Measurements from ENCODE around the gene STX17. TPM values are rescaled to one million over a fixed set of nuclear protein-coding genes. Genes with fewer than 3 reads are reported as not detected.

STX17 gene
- polyA plus RNA-seq, 1 experiment = 16.7 TPM

DNA sequence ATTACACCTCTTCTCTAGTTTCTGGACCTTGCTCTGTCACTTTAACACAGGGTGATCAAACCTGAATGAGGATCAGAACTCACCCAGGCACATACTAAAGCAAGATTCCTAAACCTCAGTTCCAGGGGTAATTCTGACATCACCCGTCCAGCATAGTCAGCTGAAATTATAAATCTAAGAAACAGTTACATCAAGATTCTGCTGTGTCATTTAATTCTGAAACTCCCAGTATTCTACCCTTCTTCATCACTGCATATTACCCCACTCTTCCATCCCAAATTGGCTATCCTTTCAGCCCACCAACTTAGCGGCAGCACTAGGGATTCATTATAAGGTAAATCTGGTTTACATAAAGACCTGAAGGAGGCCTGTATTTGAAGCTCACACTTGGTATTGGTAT lies 64.0 kb downstream of the STX17 start:
- ChIA-PET POLR2A (no interaction called here), CTCF (no interaction called here)
- H3K27ac ChIP-seq (ENCODE audit: low read depth, low read length) = no peak overlapping the region
- TF ChIP-seq, protein P1, sequence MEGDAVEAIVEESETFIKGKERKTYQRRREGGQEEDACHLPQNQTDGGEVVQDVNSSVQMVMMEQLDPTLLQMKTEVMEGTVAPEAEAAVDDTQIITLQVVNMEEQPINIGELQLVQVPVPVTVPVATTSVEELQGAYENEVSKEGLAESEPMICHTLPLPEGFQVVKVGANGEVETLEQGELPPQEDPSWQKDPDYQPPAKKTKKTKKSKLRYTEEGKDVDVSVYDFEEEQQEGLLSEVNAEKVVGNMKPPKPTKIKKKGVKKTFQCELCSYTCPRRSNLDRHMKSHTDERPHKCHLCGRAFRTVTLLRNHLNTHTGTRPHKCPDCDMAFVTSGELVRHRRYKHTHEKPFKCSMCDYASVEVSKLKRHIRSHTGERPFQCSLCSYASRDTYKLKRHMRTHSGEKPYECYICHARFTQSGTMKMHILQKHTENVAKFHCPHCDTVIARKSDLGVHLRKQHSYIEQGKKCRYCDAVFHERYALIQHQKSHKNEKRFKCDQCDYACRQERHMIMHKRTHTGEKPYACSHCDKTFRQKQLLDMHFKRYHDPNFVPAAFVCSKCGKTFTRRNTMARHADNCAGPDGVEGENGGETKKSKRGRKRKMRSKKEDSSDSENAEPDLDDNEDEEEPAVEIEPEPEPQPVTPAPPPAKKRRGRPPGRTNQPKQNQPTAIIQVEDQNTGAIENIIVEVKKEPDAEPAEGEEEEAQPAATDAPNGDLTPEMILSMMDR (IDR thresholded peaks at IDR 0.05; ENCODE audit: low read depth, low read length) = no peak
- no peaks in the 10 kb centered on the region for H3K9me3 ChIP-seq (ENCODE audit: control insufficient read depth, insufficient read depth, low read length)
- H3K4me3 ChIP-seq (ENCODE audit: low read depth, low read length) = no peak overlapping the region
- DNase-seq (ENCODE audit: low read depth, low spot score) = no peak
- no peaks in the 10 kb centered on the region for H3K27me3 ChIP-seq (ENCODE audit: control insufficient read depth, insufficient read depth, low read length)

DNA sequence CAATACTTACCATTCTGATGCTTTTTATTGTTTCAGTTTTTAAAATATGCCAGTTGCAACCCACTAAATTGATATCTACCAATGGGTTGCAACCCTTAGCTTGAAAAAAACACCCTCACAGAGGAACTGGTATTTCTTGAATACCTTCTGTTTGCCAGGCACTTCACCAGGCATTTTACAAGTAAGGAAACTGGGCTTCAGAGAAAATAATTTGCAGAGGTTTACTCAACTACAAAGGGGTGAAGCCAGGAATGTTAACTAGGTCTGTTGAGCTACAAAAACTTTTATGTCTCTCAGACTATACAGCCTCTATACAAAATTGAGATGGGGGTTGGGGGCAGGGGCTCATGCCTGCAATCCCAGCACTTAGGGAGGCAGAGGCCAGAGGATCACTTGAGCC lies 65.0 kb downstream of the STX17 start:
- no peaks in the 10 kb centered on the region for H3K27me3 ChIP-seq (ENCODE audit: control insufficient read depth, insufficient read depth, low read length)
- POLR2A ChIA-PET = no interaction called here
- DNase-seq (ENCODE audit: low read depth, low spot score) = no peak
- TF ChIP-seq, protein P1 (IDR thresholded peaks at IDR 0.05; ENCODE audit: low read depth, low read length) = no peak
- no peak overlapping the region for H3K4me3 ChIP-seq (ENCODE audit: low read depth, low read length)
- H3K9me3 ChIP-seq (ENCODE audit: control insufficient read depth, insufficient read depth, low read length) = no peaks in the 10 kb centered on the region
- no peak overlapping the region for H3K27ac ChIP-seq (ENCODE audit: low read depth, low read length)
- CTCF ChIA-PET = no interaction called here

DNA sequence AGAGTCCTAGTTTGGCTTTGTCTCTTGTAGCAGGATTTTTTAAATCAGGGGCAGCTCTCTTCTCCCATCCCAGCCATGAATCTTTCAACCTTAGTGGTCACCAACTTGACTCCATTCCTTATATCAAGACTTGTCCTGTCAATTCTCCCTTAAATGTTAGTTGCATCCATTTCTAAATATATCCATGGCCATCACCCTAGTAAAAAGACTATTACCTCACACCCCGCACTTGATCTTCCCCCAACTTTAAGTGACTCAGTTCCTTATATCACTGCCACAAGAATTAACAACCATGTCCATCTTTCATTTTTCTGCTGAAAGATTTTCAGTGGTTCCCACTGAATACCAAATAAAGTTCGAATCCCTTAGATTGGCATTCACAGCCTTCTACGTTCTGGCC lies 67.0 kb downstream of the STX17 start:
- Histone ChIP-seq H3K9me3 (ENCODE audit: control insufficient read depth, insufficient read depth, low read length) (no peaks in the 10 kb centered on the region), H3K4me3 (ENCODE audit: low read depth, low read length) (no peak overlapping the region), H3K27me3 (ENCODE audit: control insufficient read depth, insufficient read depth, low read length) (no peaks in the 10 kb centered on the region), H3K27ac (ENCODE audit: low read depth, low read length) (no peak overlapping the region)
- ChIA-PET POLR2A (no interaction called here), CTCF (no interaction called here)
- no peak for DNase-seq (ENCODE audit: low read depth, low spot score)
- TF ChIP-seq, protein P1 (IDR thresholded peaks at IDR 0.05; ENCODE audit: low read depth, low read length) = no peak

DNA sequence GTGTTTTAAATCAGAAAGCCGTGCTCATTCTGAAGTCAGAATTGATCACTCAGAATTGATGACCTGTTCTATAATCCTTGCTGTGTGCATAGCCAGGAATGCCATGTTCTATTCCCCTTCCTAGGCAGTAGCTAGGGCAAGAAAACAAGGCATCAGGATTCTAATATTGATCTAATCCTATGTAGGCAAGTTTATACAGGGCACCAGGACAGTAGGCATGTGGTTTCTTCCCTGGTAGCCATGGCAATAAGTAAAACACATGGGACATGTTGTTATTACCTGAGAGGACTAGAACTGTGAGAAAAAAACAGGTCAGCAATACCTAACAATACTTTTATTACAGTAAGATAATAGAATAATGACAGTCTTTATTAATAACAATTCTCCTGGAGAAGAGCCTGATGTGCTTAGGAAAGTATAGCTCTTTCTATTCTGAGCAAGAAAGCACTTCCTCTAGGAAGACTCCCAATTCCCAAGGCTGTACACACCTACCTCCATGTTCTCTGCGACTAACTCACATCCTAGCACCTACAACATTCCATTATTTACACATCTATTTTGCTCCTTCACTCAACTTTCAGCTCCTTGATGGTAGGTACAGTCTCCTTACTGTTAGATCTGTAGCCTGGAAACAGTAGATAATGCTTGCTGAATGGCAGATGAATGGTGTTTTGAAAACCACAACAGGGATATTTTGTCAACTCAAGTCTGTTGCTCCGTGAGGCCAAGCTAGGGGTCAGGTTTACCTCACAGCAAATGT lies 70.8 kb downstream of the STX17 start:
- Histone ChIP-seq H3K9me3 (ENCODE audit: control insufficient read depth, insufficient read depth, low read length) (no peaks in the 10 kb centered on the region), H3K27ac (ENCODE audit: low read depth, low read length) (no peak overlapping the region), H3K4me3 (ENCODE audit: low read depth, low read length) (no peak overlapping the region), H3K27me3 (ENCODE audit: control insufficient read depth, insufficient read depth, low read length) (no peaks in the 10 kb centered on the region)
- DNase-seq (ENCODE audit: low read depth, low spot score) = no peak
- ChIA-PET CTCF (interaction anchor here (0.7 to 1.0 kb wide), 2 partner anchors 139 to 246 kb away, joined by 5 read pairs; no protein-coding TSS in a partner anchor), POLR2A (no interaction called here)
- TF ChIP-seq, protein P1 (IDR thresholded peaks at IDR 0.05; ENCODE audit: low read depth, low read length) = no peak

DNA sequence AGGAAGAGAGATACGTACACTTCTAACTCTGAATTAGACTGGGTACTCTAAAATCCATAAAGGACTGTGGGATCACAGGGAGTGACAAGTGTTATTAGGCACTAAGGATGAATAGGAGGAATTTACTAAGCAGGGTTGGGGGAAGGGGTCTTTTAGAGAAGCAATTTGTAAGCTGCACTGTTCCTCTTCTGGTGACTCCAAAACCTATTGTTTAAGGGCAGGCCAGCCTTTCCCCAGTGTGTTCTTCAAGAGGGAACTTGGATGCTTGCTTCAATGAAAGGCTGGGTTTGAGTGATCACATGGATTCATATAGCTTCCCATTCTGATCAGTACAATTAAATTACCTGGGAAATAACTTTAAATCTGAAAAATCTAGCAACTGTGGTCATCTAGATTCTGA lies 71.8 kb downstream of the STX17 start:
- Histone ChIP-seq H3K4me3 (ENCODE audit: low read depth, low read length) (no peak overlapping the region), H3K27me3 (ENCODE audit: control insufficient read depth, insufficient read depth, low read length) (no peaks in the 10 kb centered on the region), H3K9me3 (ENCODE audit: control insufficient read depth, insufficient read depth, low read length) (no peaks in the 10 kb centered on the region), H3K27ac (ENCODE audit: low read depth, low read length) (no peak overlapping the region)
- TF ChIP-seq, protein P1 (IDR thresholded peaks at IDR 0.05; ENCODE audit: low read depth, low read length) = no peak
- CTCF ChIA-PET = interaction anchor here (0.7 to 0.9 kb wide), 2 partner anchors 140 to 153 kb away, joined by 4 to 5 read pairs; no protein-coding TSS in a partner anchor
- no peak for DNase-seq (ENCODE audit: low read depth, low spot score)
- POLR2A ChIA-PET = no interaction called here
